GM18907 (cell line): Measurements from ENCODE around the gene SAMD1.

ENCODE experiments used
- ATAC-seq: cut with Tn5 transposase; IDR thresholded peaks from one replicate; pipeline ENCODE4 v1.9.1; 2021; ENCODE audit warnings: mild to moderate bottlenecking, moderate library complexity; ENCODE audit not compliant: unreplicated experiment

The SAMD1 gene

GRCh38 chr19:14089662-14090508 lies 666 bp downstream of the SAMD1 start:
- peak; percentile 20 for ATAC-seq

DNA sequence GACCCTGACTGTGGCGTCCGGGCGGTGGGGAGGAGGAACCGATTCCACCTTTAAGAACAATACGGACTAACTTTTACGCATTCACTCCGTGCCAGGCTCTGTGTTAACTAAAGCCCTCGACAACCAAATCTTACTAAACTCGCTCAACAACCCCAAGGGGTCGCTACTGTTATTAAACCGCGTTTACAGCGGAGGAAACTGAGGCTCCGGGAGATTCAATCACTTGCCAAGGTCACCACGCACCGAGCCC lies 1.2 kb downstream of the SAMD1 start:
- no peak for ATAC-seq

DNA sequence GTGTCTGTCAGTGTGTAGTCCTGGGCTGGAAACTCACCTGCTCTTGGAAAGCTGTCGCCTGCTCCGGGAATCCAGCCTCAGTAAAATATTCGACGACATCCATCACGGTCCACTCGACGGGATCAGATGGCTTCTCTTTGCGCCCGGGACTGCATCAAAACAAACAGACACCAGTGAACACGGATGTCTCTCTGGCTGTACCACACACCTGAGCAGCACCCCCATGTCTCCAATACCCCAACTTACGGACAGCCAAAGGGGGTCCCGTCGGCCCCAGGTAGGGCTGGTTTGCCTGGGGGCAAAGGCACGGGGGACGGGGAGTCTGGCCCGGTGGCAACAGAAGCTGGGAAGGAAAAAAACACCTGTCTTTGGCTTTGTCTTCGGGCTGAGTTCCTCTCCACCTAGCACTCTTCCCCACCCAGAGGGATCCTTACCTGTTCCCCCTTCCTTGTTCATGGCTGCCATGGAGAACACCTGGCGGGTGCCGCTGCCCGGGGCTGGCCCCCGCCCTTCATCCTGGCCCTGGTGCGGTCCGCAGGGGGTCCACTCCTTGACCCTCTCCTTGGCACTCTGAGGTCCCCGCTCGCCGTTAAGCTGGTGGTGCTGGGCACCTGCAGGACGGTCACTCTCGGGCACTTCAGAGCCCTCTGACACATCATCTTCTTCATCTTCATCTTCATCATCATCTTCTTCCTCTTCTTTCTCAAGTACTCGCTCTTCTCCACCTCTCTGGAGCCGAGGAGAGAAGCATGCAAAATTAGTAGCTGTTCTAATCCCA lies 1.7 kb downstream of the SAMD1 start:
- ATAC-seq = no peak

GRCh38 chr19:14086098-14086497 lies 4.5 kb downstream of the SAMD1 start:
- no peak for ATAC-seq

DNA sequence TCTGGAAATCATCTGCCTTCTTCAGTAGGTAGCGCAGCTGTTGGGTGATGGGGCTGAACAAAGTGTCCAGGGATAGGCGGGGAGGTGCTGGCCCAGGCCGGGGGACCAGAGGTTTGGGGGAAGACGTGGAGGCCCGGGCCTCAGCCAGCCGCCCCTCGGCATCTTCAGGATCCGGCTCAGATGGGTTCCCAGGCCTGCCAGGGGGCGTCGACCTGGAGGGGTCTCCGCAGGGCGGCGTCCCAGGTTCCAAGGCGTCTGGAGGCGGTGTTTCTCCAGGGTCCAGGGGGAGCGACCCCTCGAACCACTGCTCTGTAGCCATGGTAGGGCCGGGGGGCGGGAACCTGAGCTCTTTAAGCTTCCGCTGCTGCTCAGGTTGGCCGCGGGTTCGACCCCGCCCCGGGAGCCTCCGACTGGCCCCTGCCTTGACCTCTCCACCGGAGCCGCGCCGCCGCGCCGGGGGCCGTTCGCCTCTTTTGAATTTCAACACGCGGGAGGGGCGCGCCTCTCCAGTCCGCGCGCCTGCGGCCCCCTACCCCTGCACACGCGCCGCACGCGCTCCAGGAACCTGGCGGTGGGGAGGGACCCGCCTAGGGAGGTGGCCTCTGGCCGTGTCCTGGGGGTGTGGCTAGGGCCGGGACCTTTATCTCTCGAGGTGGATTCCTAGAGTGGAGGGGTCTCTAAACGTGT lies 5.1 kb downstream of the SAMD1 start, which contains the start of gene C19orf67:
TSS of gene C19orf67 (minus strand) at position 475 of the 687 bp plus-strand sequence. CDS start at position 319, 156 bp downstream.
- no peak for ATAC-seq

DNA sequence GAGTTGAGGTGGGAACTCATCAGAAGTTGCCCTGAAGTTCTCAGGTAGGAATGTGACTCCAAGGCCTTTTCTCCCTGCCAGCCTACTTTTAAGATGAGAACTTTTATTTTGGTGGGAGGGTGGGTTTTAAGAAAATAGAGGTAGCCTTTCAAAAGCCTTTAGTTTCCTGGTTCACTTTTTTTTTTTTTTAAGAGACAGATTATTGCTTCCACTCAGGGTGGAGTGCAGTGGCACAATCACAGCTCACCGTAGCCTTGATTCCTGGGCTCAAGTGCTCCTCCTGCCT lies 7.9 kb downstream of the SAMD1 start:
- ATAC-seq = no peak

- peak; percentile 17 for ATAC-seq
Measured at GRCh38 chr19:14081797-14082674, 8.5 kb downstream of the SAMD1 start.

GRCh38 chr19:14080887-14081796 lies 9.4 kb downstream of the SAMD1 start:
- ATAC-seq = peak; percentile 83

DNA sequence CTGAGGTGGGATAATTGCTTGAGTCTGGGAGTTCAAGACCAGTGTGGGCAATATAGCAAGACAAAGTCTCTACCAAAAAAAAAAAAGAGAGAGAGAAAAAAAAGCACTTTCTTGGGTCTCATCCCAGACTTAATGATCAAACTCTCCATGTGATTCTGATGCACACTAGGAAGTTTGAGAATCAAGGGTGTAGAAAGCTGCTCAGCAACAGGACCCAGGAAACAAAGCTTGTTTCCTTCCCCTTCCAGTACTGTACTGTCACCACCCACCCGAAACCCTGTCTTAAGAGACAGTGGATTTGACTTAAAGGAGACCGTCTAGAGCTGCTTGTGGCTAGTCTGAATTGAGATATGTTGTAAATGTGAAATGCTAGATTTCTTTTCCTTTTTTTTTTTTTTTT lies 12.1 kb downstream of the SAMD1 start:
- no peak for ATAC-seq

- ATAC-seq = no peak
Measured at GRCh38 chr19:14073925-14074838, 16.4 kb downstream of the SAMD1 start.

DNA sequence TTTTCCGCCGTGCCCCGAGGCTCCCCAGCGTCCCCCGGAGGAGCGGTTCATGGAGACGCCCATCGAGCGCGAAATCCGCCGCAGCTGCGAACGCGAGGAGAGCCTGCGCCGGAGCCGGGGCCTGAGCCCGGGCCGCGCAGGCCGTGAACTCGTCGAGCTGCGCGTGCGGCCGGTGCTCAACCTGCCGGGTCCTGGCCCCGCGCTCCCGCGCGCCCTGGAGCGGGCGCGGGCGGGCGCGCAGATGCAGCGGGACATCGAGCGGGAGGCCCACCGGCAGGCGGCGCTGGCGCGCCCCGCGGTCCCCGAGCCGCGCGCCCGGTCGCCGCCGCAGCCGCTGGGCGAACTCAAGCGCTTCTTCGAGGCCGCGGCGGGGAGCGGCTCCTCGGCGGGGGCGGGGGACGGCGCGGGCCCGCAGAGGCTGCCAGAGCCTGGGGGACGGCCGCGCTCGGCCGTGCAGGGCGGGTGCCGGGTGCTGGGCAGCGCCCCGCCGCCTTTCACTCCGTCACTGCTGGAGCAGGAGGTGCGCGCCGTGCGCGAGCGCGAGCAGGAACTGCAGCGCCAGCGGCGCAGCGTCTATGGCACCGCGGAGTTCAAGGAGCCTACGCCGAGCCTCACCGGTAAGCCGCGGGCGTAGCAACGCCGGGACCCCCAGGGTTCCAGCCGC lies 17.2 kb downstream of the SAMD1 start:
- peak; percentile 51 for ATAC-seq

DNA sequence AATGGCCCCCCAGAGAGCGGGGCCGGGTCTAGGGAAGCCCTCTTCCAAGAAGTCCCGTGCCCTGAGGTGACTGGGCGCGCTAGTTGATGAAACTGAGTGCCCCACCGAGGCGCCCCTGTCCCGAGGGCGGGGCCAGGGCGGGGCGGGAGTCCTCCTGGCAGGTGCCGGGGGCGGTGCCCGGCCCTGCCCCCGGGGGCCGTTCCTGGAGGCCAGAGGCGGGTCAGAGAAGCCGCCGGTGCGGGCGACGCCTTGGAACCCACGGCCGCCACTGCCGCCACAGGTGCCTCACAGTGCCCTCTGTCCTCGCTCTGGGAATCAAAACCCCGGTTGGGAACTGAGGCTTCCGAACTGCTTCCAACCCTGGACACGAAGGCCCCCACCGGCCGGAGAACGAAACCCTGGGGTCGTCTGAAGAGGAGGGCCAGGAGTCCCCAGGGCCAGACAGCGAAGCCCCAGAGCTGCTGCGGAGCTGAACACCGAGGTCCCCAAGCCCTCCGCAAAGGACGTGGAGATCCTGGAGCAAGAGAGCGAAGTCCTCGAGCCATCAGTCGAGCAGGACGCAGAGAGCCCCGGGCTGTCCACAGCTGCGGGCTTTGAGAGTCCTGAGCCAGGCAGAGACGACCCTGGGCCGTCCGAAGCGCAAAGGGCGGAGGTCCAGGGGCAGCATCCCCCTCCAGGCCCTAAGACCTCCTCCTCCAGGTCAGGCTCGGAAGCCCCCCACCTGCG lies 17.9 kb downstream of the SAMD1 start, which contains the start of gene MISP3:
TSS of gene MISP3 (plus strand) at position 252 of the 726 bp plus-strand sequence. CDS start 524 bp downstream, outside the sequence.
- peak; percentile 19 for ATAC-seq

GRCh38 chr19:14070268-14071050 lies 20.1 kb downstream of the SAMD1 start:
- no peak for ATAC-seq

- no peak for ATAC-seq
Measured at GRCh38 chr19:14066134-14066533, 24.4 kb downstream of the SAMD1 start.

DNA sequence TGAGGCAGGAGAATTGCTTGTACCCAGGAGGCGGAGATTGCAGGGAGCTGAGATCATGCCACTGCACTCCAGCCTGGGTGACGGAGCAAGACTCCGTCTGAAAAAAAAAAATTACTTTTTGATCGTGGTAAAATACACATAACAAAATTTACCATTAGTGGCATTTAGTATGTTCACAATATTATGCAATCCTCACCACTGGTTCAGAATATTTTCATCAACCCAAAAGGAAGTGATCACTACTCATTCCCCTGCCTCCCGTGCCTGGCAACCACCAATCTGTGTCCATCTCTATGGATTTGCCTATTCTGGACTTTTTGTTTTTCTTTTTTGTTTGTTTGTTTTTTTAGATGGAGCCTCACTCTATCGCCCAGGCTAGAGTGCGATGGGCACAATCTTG lies 27.4 kb downstream of the SAMD1 start:
- ATAC-seq = no peak

- no peak for ATAC-seq
Measured at GRCh38 chr19:14062558-14062855, 28.0 kb downstream of the SAMD1 start.
